Activated CD8-positive, alpha-beta memory T cell treated with anti-CD3 and anti-CD28 coated beads for 48 hours (primary cell): ENCODE data around the gene ZBTB25.

Experiments
- DNase-seq, 3 experiments: peaks; one replicate each; pipeline ENCODE4 v3.0.0-alpha.2; 2020; ENCODE audit warnings: low read depth in 2 of 3, low spot score in 2 of 3

ZBTB25 gene

GRCh38 chr14:64478634-64479250, 24.9 kb downstream of the ZBTB25 start:
- no peak for DNase-seq

- DNase-seq, result no peak
Measured at GRCh38 chr14:64476438-64476837, 27.2 kb downstream of the ZBTB25 start.

- DNase-seq, result no peak
Measured at GRCh38 chr14:64475585-64476273, 27.9 kb downstream of the ZBTB25 start.

- DNase-seq, result no peak
Measured at GRCh38 chr14:64474698-64475097, 28.9 kb downstream of the ZBTB25 start.

GRCh38 chr14:64474041-64474440, 29.6 kb downstream of the ZBTB25 start:
- no peak for DNase-seq

- no peak for DNase-seq
Measured at GRCh38 chr14:64468451-64468850, 35.2 kb downstream of the ZBTB25 start.

- DNase-seq, result no peak
Measured at GRCh38 chr14:64467566-64467965, 36.1 kb downstream of the ZBTB25 start.

- DNase-seq, result no peak
Measured at GRCh38 chr14:64467101-64467500, 36.5 kb downstream of the ZBTB25 start.

- DNase-seq, result no peak
Measured at GRCh38 chr14:64465831-64466554, 37.6 kb downstream of the ZBTB25 start.

- DNase-seq, result peak; percentile 17 to 36 (median 25)
Measured at GRCh38 chr14:64465191-64465822, 38.3 kb downstream of the ZBTB25 start, which contains the start of gene AKAP5. Gene AKAP5, plus strand, starts transcription at chr14:64465499. Its CDS starts 2,896 bp downstream, at chr14:64468395.

GRCh38 chr14:64464651-64465050, 39.0 kb downstream of the ZBTB25 start:
- no peak for DNase-seq

- DNase-seq, result no peak
Measured at GRCh38 chr14:64463873-64464272, 39.8 kb downstream of the ZBTB25 start.

- DNase-seq, result no peak
Measured at GRCh38 chr14:64463195-64463594, 40.4 kb downstream of the ZBTB25 start.

GRCh38 chr14:64461221-64461620, 42.4 kb downstream of the ZBTB25 start:
- no peak for DNase-seq

- DNase-seq, result no peak
Measured at GRCh38 chr14:64459405-64460136, 44.1 kb downstream of the ZBTB25 start.

- no peak for DNase-seq
Measured at GRCh38 chr14:64454671-64455070, 49.0 kb downstream of the ZBTB25 start.

GRCh38 chr14:64450255-64450654, 53.4 kb downstream of the ZBTB25 start:
- DNase-seq, result no peak

- DNase-seq, result no peak
Measured at GRCh38 chr14:64447876-64448670, 55.6 kb downstream of the ZBTB25 start.

GRCh38 chr14:64444984-64445845, 58.4 kb downstream of the ZBTB25 start:
- DNase-seq, result no peak
